T-cell (primary cell): Measurements from ENCODE around the gene CACNB4. TPM values are rescaled to one million over a fixed set of nuclear protein-coding genes. Genes with fewer than 3 reads are reported as not detected.
A peak's percentile ranks its signal among the peaks of the same experiment; 100 is the strongest.
"Not testable (repeated sequence)": the region's sequence is repeated elsewhere in the genome, so short reads cannot be mapped to it uniquely, and the experiment has no call there.

Experiments used
- ATAC-seq, 4 experiments: fragments of 200-7000 bp in 3 of 4; fragments of 150-1000 bp in 1 of 4; cut with Tn5 transposase; replicated peaks in 1 of 4; 1 replicate in 3 of 4; 2 replicates in 1 of 4; pipeline ENCODE4 v1.10.0; 2021; ENCODE audit warnings: moderate library complexity in 3 of 4, mild to moderate bottlenecking in 2 of 4, moderate number of reproducible peaks in 1 of 4
- CTCF ChIA-PET, 2 donors: fragments of 300-600 bp; sonication (Branson Sonifier 250); formaldehyde crosslinking; loops; one replicate each; lab custom pipeline; 2022; ENCODE audit warnings: antibody characterized with exemption in 2 of 2; lab: Charles Lee
- POLR2A ChIA-PET, 2 donors: fragments of 300-600 bp; sonication (Branson Sonifier 250); formaldehyde crosslinking; loops; one replicate each; lab custom pipeline; 2022; ENCODE audit warnings: antibody characterized with exemption in 2 of 2; lab: Charles Lee
- DNase-seq, 35 experiments: peaks; one replicate each; pipeline versions ENCODE4 v3.0.0 to v3.0.0-alpha.2; 2013 to 2023
- H3K27ac ChIP-seq: one replicate; pipeline ENCODE4 v1.5.1; 2013; ENCODE audit warnings: low read length
- H3K27me3 ChIP-seq, 2 experiments: replicated peaks in 1 of 2; 1 replicate in 1 of 2; 2 replicates in 1 of 2; pipeline versions ENCODE4 v1.6.1 to v1.7.0; 2013; ENCODE audit warnings: low read length in 1 of 2, mixed read lengths in 1 of 2; ENCODE audit not compliant: control insufficient read depth in 2 of 2, insufficient read depth in 2 of 2; ENCODE audit errors: extremely low read depth in 1 of 2
- H3K36me3 ChIP-seq, 2 donors: 1 replicate in 1 of 2; 2 replicates in 1 of 2; pipeline versions ENCODE4 v1.6.1 to v1.7.0; 2013; ENCODE audit warnings: low read length in 1 of 2; ENCODE audit not compliant: control insufficient read depth in 2 of 2, insufficient read depth in 1 of 2; ENCODE audit errors: extremely low read depth in 1 of 2
- H3K4me1 ChIP-seq, 2 experiments: 1 replicate in 1 of 2; 2 replicates in 1 of 2; pipeline versions ENCODE4 v1.6.1 to v1.7.0; 2013; ENCODE audit warnings: low read length in 2 of 2, mixed read lengths in 1 of 2; ENCODE audit not compliant: insufficient read depth in 2 of 2, control insufficient read depth in 1 of 2; ENCODE audit errors: extremely low read depth in 1 of 2
- H3K4me3 ChIP-seq, 2 donors: 1 replicate in 1 of 2; 2 replicates in 1 of 2; pipeline versions ENCODE4 v1.5.1 to v1.7.0; 2013; ENCODE audit warnings: mild to moderate bottlenecking in 2 of 2, low read length in 1 of 2, moderate library complexity in 1 of 2; ENCODE audit not compliant: control insufficient read depth in 1 of 2; ENCODE audit errors: extremely low read depth in 1 of 2
- H3K9me3 ChIP-seq: 2 replicates; pipeline ENCODE4 v1.7.0; 2013
- H3K27ac Mint-ChIP-seq, 2 donors: one replicate each; pipeline ENCODE4 v1.8.0; 2020 to 2021; ENCODE audit warnings: mild to moderate bottlenecking in 2 of 2, mixed read lengths in 2 of 2
- H3K27me3 Mint-ChIP-seq, 2 donors: one replicate each; pipeline ENCODE4 v1.8.0; 2021 to 2022; ENCODE audit warnings: mixed read lengths in 2 of 2
- H3K36me3 Mint-ChIP-seq: one replicate; pipeline ENCODE4 v1.8.0; 2021; ENCODE audit warnings: mixed read lengths
- H3K4me1 Mint-ChIP-seq, 3 donors: one replicate each; pipeline ENCODE4 v1.8.0; 2020 to 2022; ENCODE audit warnings: mixed read lengths in 3 of 3, mild to moderate bottlenecking in 1 of 3
- H3K4me3 Mint-ChIP-seq, 3 donors: one replicate each; pipeline ENCODE4 v1.8.0; 2020 to 2022; ENCODE audit warnings: mild to moderate bottlenecking in 3 of 3, mixed read lengths in 3 of 3, moderate library complexity in 3 of 3
- H3K9me3 Mint-ChIP-seq, 3 donors: one replicate each; pipeline ENCODE4 v1.8.0; 2020 to 2022; ENCODE audit warnings: mixed read lengths in 3 of 3
- WGBS: methylation state at CpG from one replicate; pipeline ENCODE4 v1.1.5; 2013; ENCODE audit warnings: missing lambda C conversion rate; ENCODE audit not compliant: insufficient coverage; 5-methylcytosine and 5-hydroxymethylcytosine counted together
- total RNA-seq, 35 experiments: library from RNA in 6 of 35; stranded (reverse) in 6 of 35; fragments of 120-200 nt in 1 of 35; gene quantifications; one replicate each; pipeline versions ENCODE4 v1.2.1 to v1.2.4 and lab custom pipeline; 2013 to 2026

Gene CACNB4
- total RNA-seq, 5 donors from 2014 or later (not counting 1 experiment from before 2014, with no cell fraction given) = 0.16 to 1.2 (median 0.47) TPM

GRCh38 chr2:152033011-152033925 lies 65.6 kb downstream of the CACNB4 start:
- WGBS = 79% methylated on average over 8 of the region's 12 CpGs
- CTCF ChIA-PET = interaction anchor here (0.8 to 1.1 kb wide), 4 partner anchors 8 to 1487 kb away, joined by 3 to 8 read pairs (median 4); no protein-coding TSS in a partner anchor
- no peaks in the 10 kb centered on the region for H3K36me3 ChIP-seq
- no peaks in the 10 kb centered on the region for H3K4me1 ChIP-seq
- no peaks in the 10 kb centered on the region for H3K9me3 ChIP-seq
- Mint-ChIP-seq H3K27ac (no peak overlapping the region), H3K9me3 (no peaks in the 10 kb centered on the region), H3K4me1 (no peaks in the 10 kb centered on the region), H3K4me3 (no peak overlapping the region), H3K27me3 (peaks cover 2 to 8% of the 10 kb centered on the region in 2 donors), H3K36me3 (no peaks in the 10 kb centered on the region)
- no peak overlapping the region for H3K4me3 ChIP-seq
- no peak overlapping the region for H3K27ac ChIP-seq
- DNase-seq (no peak), ATAC-seq (no peak)
- POLR2A ChIA-PET = no interaction called here
- peaks cover 0 to 3% of the 10 kb centered on the region in 2 experiments for H3K27me3 ChIP-seq

- Histone ChIP-seq H3K27ac (no peak overlapping the region), H3K9me3 (no peaks in the 10 kb centered on the region), H3K27me3 (peaks cover 0 to 5% of the 10 kb centered on the region in 2 experiments), H3K36me3 (no peaks in the 10 kb centered on the region), H3K4me1 (no peaks in the 10 kb centered on the region), H3K4me3 (no peak overlapping the region)
- H3K27ac Mint-ChIP-seq = no peak overlapping the region
- ChIA-PET POLR2A (no interaction called here), CTCF (no interaction called here)
- WGBS = no CpG with 5 or more reads among the region's 7 CpGs
- no peak overlapping the region for H3K4me3 Mint-ChIP-seq
- H3K4me1 Mint-ChIP-seq = no peaks in the 10 kb centered on the region
- no peak for DNase-seq
- H3K9me3 Mint-ChIP-seq = no peaks in the 10 kb centered on the region
- no peaks in the 10 kb centered on the region for H3K36me3 Mint-ChIP-seq
- no peak for ATAC-seq
- peaks cover 6 to 8% of the 10 kb centered on the region in 2 donors for H3K27me3 Mint-ChIP-seq
These were observed 67.0 kb downstream of the CACNB4 start for GRCh38 chr2:152031747-152032306.

GRCh38 chr2:152030596-152031328 lies 68.1 kb downstream of the CACNB4 start:
- H3K4me1 ChIP-seq, DNase-seq, H3K27ac ChIP-seq, H3K4me3 Mint-ChIP-seq, H3K27me3 Mint-ChIP-seq, ATAC-seq, CTCF ChIA-PET, H3K4me3 ChIP-seq, H3K27ac Mint-ChIP-seq, H3K36me3 ChIP-seq, H3K9me3 Mint-ChIP-seq, H3K4me1 Mint-ChIP-seq, H3K9me3 ChIP-seq, H3K36me3 Mint-ChIP-seq, POLR2A ChIA-PET, H3K27me3 ChIP-seq: not testable (repeated sequence)
- 100% methylated on average over 1 of the region's 4 CpGs for WGBS

- no peak overlapping the region for H3K27ac Mint-ChIP-seq
- ATAC-seq = no peak
- Histone ChIP-seq H3K9me3 (no peaks in the 10 kb centered on the region), H3K27me3 (peaks cover 0 to 7% of the 10 kb centered on the region in 2 experiments), H3K4me3 (no peak overlapping the region), H3K4me1 (peaks cover 0 to 3% of the 10 kb centered on the region in 2 experiments), H3K36me3 (no peaks in the 10 kb centered on the region), H3K27ac (no peak overlapping the region)
- peaks cover 5 to 10% of the 10 kb centered on the region in 2 donors for H3K27me3 Mint-ChIP-seq
- CTCF ChIA-PET = interaction anchor here in 1 of 2 donors (0.5 to 1.1 kb wide), 3 partner anchors 29 to 254 kb away, joined by 3 to 6 read pairs (median 5); no protein-coding TSS in a partner anchor
- DNase-seq = no peak
- POLR2A ChIA-PET = no interaction called here
- no peaks in the 10 kb centered on the region for H3K9me3 Mint-ChIP-seq
- no peak overlapping the region for H3K4me3 Mint-ChIP-seq
- H3K36me3 Mint-ChIP-seq = no peaks in the 10 kb centered on the region
- peaks cover 4 to 12% (median 6%) of the 10 kb centered on the region in 3 donors for H3K4me1 Mint-ChIP-seq
- WGBS = no CpG with 5 or more reads among the region's 5 CpGs
These were observed 70.5 kb downstream of the CACNB4 start for GRCh38 chr2:152028182-152028862.

- H3K4me1 ChIP-seq = peaks cover 0 to 3% of the 10 kb centered on the region in 2 experiments
- DNase-seq = peak; percentile 42 to 86 (median 69)
- peaks cover 0 to 4% of the 10 kb centered on the region in 2 experiments for H3K27me3 ChIP-seq
- no peaks in the 10 kb centered on the region for H3K36me3 Mint-ChIP-seq
- H3K4me3 Mint-ChIP-seq = peak overlapping the region; percentile 67 to 82 (median 74)
- H3K36me3 ChIP-seq = no peaks in the 10 kb centered on the region
- peak; percentile 87 to 96 (median 94) for ATAC-seq
- no peak overlapping the region for H3K27ac ChIP-seq
- H3K27me3 Mint-ChIP-seq = peaks cover 11 to 13% of the 10 kb centered on the region in 2 donors
- H3K9me3 Mint-ChIP-seq = no peaks in the 10 kb centered on the region
- no peaks in the 10 kb centered on the region for H3K9me3 ChIP-seq
- H3K4me1 Mint-ChIP-seq = peaks cover 4 to 12% (median 6%) of the 10 kb centered on the region in 3 donors
- H3K4me3 ChIP-seq = peak overlapping the region; percentile 38 to 42
- ChIA-PET POLR2A (no interaction called here), CTCF (interaction anchor here (0.6 to 4.2 kb wide), 19 partner anchors 8 to 1652 kb away, joined by 3 to 24 read pairs (median 3); no protein-coding TSS in a partner anchor)
- 29% methylated on average over 11 of the region's 15 CpGs for WGBS
- peak overlapping the region in 1 of 2 donors; percentile 45 for H3K27ac Mint-ChIP-seq
These were observed 73.1 kb downstream of the CACNB4 start for GRCh38 chr2:152025678-152026287.
